Stimulated activated CD4-positive, alpha-beta T cell treated with anti-CD3 and anti-CD28 coated beads, Interleukin-4, amount 100 ng/mL, for 4 hours (primary cell): Measurements from ENCODE around the gene NUDT10.
"Not testable (repeated sequence)": the region's sequence is repeated elsewhere in the genome, so short reads cannot be mapped to it uniquely, and the experiment has no call there.

Experiments
- DNase-seq, 2 experiments: peaks; one replicate each; pipeline ENCODE4 v3.0.0-alpha.2; 2020

Gene NUDT10

GRCh38 chrX:51332188-51332942 lies at the start of gene NUDT10:
Gene NUDT10, plus strand, starts transcription at chrX:51332822. Its CDS starts 144 bp downstream, at chrX:51332966.
- DNase-seq: peak; percentile 30 to 48

- no peak for DNase-seq
These were observed 40.2 kb upstream of the NUDT10 start for GRCh38 chrX:51292421-51292820.

- no peak for DNase-seq
These were observed 36.5 kb upstream of the NUDT10 start for GRCh38 chrX:51296138-51296537.

GRCh38 chrX:51316271-51316670 lies 16.4 kb upstream of the NUDT10 start:
- DNase-seq: no peak

DNA sequence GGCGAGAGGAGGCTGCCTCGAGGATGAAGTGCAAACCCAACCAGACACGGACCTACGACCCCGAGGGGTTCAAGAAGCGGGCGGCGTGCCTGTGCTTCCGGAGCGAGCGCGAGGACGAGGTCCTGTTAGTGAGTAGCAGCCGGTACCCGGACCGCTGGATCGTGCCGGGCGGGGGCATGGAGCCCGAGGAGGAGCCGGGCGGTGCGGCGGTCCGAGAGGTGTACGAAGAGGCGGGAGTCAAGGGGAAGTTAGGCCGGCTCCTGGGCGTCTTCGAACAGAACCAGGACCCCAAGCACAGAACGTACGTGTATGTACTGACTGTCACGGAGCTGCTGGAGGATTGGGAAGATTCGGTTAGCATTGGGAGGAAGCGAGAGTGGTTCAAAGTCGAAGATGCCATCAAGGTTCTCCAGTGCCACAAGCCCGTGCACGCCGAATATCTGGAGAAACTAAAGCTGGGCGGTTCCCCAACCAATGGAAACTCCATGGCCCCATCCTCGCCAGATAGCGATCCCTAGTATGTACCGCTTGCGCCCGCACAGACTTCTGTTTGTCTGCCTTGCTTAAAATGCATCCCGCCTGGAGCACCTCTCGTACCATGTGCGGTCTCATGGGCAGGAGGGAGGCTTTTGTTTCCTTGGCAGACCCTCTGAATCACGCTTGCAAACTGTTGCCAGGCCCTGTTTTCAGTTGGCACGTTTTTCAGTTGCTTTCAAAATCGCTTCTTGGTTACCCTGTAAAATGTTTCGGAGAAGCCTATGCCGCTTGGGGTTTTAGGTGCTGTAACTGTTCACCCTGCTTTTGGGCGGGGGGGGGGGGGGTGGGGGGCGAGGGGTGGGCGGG lies 542 bp downstream of the NUDT10 start:
- not testable (repeated sequence) for DNase-seq

- no peak for DNase-seq
These were observed 1.7 kb downstream of the NUDT10 start for GRCh38 chrX:51334276-51334675.

DNA sequence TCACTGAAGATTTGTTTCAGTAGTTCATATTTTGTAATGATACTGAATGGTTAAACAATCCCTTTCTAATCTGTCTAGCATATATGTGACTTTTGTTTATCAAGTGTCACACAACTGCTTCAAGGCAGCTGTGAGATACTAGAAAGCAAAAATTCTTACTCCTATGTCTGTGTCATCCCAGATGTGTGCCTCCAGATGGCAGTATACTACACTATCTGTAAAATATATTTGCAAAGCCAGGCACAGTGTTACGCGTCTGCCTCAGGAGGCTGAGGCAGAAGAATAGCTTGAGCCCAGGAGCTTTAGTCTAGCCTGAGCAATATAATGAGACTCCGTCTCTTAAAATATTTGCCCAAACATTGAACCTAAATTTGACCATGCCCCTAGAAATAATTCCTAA lies 4.0 kb downstream of the NUDT10 start:
- peak in 1 of 2 experiments; percentile 21 for DNase-seq

DNA sequence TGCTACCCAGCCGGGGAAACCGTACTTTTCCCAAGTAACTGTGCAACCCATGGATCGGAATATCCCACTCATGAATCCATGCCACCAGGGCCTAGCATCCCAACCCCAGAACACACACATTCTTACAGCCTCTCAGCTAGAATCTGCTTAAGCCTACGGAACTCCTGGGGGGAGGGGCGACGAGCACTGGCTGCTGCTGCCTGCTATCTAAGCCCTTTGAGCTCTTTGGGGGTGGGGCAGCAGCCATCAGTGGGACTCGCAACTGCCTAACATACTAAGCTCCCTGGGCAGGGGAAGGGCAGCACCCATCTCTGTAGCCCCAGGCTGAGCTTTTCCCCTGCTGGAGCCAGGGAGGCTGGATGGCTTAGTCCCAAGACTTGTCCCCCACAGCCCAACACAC lies 28.6 kb downstream of the NUDT10 start:
- DNase-seq: no peak

DNA sequence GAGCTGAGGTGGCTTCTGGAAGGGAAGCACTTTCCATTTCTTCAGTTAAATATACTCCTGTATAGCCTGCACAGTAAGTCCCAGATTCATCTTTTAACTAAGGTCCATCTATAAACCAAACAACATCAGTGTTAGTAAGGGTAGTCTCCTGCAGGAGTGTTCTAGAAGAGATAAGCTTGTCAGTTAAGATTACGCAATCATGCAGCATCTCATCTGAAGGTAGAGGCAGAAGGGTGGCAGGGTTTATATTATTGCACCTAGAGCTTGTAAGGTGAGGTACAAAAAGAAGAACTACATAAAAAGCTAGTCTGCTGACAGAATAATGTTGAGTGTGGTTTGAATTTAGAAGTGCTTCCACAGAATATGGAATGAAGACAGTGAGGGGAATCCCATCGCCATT lies 44.0 kb downstream of the NUDT10 start:
- no peak for DNase-seq
